HL-60 (cell line): Measurements from ENCODE around the gene SUPT5H.

Source experiments
- DNase-seq, 2 experiments: peaks; one replicate each; pipeline ENCODE4 v3.0.0-alpha.2; 2010 to 2020; ENCODE audit warnings: low read depth in 1 of 2, low spot score in 1 of 2
- H3K27ac ChIP-seq: fragments of 250-450 bp; sonication (Bioruptor Pico); replicated peaks from 2 replicates; pipeline ENCODE4 v1.5.1; 2020; ENCODE audit warnings: mild to moderate bottlenecking, moderate library complexity
- H3K27me3 ChIP-seq: fragments of 250-450 bp; sonication (Bioruptor Pico); 2 replicates; pipeline ENCODE4 v1.5.1; 2021; ENCODE audit warnings: mild to moderate bottlenecking, moderate library complexity; ENCODE audit not compliant: insufficient read depth, poor library complexity, severe bottlenecking
- H3K4me3 ChIP-seq: replicated peaks from 2 replicates; pipeline ENCODE4 v1.5.1; 2011; ENCODE audit warnings: mild to moderate bottlenecking, control low read depth, low read length; ENCODE audit not compliant: insufficient read depth
- GABPA ChIP-seq: IDR thresholded peaks from 2 replicates; pipeline ENCODE4 v1.6.1; 2012; ENCODE audit warnings: low read depth
- POLR2AphosphoS5 ChIP-seq: IDR thresholded peaks from 2 replicates; pipeline ENCODE4 v1.6.1; 2012; ENCODE audit warnings: low read depth
- SPI1 ChIP-seq: IDR thresholded peaks from 2 replicates; pipeline ENCODE4 v1.6.1; 2012; ENCODE audit warnings: low read depth, mild to moderate bottlenecking, borderline replicate concordance
- TF ChIP-seq, protein P1 (sequence below): IDR thresholded peaks from 2 replicates; pipeline ENCODE4 v1.6.1; 2012; ENCODE audit warnings: low read depth; ENCODE audit not compliant: insufficient replicate concordance
- TF ChIP-seq, protein P2 (sequence below): IDR thresholded peaks from one replicate; pipeline ENCODE4 v1.5.1; 2011; ENCODE audit warnings: low read length, control low read depth, inconsistent platforms; ENCODE audit not compliant: insufficient read depth

Gene SUPT5H

DNA sequence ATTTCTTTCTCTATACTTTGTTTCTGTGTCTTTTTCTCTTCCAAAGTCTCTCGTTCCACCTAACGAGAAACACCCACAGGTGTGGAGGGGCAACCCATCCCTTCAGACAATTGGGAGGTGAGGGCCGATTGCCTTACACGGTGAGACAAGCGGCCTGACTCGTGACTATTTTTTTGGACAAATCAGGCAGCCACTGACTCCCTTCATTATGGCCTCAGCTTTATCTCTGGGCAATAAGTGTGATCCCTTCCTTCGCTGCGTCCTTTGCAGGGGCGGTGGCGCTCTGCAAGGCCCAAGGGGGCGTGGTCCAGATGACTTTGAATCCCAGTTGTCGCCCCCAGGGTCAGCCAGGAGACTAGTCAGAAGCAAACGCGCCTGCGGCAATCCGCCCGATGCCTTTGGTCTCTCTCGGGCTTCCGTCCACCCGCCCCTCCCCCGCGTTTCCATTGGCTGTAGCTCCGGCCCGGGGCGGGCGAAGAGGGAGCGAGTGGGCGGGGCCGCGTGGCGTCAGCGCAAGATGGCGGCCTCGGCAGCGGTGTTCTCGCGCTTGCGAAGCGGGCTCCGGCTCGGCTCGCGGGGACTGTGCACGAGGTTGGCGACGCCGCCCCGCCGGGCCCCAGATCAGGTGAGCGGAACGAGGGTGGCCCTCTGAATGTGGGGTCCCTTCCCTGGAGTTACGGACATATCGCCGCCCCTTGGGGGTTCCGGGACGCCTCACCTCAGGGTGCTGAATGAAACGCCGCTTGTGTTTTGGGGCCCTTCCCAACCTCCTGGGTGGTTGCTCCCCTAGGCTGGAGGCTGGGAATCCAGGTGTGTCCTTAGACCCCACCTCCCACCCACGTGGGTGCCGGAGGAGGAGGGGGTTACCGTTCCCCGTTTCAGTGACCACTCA lies 35.2 kb downstream of the SUPT5H start, which contains the start of gene TIMM50:
Gene TIMM50 (plus strand): TSS at position 502 of the 892 bp plus-strand sequence. CDS start 16 bp downstream, at position 518.
- peak; percentile 95 to 97 for DNase-seq
- TF ChIP-seq POLR2AphosphoS5 (peak; percentile 78; the same call in 1 of the 2 replicates), GABPA (no peak), SPI1 (no peak; the same call in 1 of the 2 replicates)
- TF ChIP-seq, protein P1, sequence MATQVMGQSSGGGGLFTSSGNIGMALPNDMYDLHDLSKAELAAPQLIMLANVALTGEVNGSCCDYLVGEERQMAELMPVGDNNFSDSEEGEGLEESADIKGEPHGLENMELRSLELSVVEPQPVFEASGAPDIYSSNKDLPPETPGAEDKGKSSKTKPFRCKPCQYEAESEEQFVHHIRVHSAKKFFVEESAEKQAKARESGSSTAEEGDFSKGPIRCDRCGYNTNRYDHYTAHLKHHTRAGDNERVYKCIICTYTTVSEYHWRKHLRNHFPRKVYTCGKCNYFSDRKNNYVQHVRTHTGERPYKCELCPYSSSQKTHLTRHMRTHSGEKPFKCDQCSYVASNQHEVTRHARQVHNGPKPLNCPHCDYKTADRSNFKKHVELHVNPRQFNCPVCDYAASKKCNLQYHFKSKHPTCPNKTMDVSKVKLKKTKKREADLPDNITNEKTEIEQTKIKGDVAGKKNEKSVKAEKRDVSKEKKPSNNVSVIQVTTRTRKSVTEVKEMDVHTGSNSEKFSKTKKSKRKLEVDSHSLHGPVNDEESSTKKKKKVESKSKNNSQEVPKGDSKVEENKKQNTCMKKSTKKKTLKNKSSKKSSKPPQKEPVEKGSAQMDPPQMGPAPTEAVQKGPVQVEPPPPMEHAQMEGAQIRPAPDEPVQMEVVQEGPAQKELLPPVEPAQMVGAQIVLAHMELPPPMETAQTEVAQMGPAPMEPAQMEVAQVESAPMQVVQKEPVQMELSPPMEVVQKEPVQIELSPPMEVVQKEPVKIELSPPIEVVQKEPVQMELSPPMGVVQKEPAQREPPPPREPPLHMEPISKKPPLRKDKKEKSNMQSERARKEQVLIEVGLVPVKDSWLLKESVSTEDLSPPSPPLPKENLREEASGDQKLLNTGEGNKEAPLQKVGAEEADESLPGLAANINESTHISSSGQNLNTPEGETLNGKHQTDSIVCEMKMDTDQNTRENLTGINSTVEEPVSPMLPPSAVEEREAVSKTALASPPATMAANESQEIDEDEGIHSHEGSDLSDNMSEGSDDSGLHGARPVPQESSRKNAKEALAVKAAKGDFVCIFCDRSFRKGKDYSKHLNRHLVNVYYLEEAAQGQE = peak; percentile 58
- Histone ChIP-seq H3K4me3 (peak within 1 kb of the TSS; percentile 88), H3K27ac (peak within 1 kb of the TSS; percentile 79), H3K27me3 (no peaks in the 10 kb centered on the region)

DNA sequence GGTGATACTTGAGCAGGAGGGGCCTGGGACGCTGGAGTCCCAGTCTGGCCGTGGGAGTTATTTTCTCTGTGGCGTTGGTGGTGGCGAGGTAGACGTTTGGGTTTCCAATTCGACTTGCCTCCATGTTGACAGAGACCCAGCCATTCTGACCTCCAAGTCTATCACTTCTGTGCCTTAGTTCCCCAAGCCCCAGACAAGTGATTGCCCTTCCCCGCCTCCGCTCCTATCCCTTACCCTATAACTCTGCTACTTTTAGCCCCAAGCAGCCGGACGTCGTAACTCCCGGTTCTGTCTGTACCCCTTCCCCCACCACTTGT lies 35.8 kb downstream of the SUPT5H start:
- Histone ChIP-seq H3K27ac (peak overlapping the region; percentile 79), H3K4me3 (peak overlapping the region; percentile 88), H3K27me3 (no peaks in the 10 kb centered on the region)
- TF ChIP-seq, protein P2, sequence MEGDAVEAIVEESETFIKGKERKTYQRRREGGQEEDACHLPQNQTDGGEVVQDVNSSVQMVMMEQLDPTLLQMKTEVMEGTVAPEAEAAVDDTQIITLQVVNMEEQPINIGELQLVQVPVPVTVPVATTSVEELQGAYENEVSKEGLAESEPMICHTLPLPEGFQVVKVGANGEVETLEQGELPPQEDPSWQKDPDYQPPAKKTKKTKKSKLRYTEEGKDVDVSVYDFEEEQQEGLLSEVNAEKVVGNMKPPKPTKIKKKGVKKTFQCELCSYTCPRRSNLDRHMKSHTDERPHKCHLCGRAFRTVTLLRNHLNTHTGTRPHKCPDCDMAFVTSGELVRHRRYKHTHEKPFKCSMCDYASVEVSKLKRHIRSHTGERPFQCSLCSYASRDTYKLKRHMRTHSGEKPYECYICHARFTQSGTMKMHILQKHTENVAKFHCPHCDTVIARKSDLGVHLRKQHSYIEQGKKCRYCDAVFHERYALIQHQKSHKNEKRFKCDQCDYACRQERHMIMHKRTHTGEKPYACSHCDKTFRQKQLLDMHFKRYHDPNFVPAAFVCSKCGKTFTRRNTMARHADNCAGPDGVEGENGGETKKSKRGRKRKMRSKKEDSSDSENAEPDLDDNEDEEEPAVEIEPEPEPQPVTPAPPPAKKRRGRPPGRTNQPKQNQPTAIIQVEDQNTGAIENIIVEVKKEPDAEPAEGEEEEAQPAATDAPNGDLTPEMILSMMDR = no peak
- TF ChIP-seq, protein P1 = no peak
- TF ChIP-seq SPI1 (no peak), POLR2AphosphoS5 (no peak), GABPA (no peak)
- no peak for DNase-seq

DNA sequence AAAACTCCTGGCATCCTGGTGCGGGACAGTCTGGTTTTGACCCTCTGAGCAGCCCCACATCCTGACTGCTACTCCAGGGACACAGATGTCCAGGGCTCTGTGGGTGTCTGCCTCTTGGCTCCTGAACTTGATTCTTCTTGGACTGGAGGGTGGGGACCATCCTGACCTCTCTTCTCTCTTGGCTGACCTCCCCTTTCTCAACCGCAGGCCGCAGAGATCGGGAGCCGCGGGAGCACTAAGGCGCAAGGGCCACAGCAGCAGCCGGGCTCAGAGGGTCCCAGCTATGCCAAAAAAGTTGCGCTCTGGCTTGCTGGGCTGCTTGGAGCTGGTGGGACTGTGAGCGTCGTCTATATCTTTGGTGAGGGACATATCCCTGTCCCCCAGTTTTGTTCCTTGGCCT lies 36.3 kb downstream of the SUPT5H start:
- TF ChIP-seq POLR2AphosphoS5 = no peak
- TF ChIP-seq, protein P2 = no peak
- no peak for TF ChIP-seq SPI1
- TF ChIP-seq, protein P1 = no peak
- no peak for TF ChIP-seq GABPA
- DNase-seq = no peak
- H3K4me3 ChIP-seq = peak overlapping the region; percentile 88
- H3K27me3 ChIP-seq = no peaks in the 10 kb centered on the region
- H3K27ac ChIP-seq = peak overlapping the region; percentile 79
